GM12874 (cell line): Measurements from ENCODE around the gene LAMA2.

Source experiments
- CTCF ChIP-seq: IDR thresholded peaks from 2 replicates; pipeline ENCODE4 v1.5.1; 2011; ENCODE audit warnings: low read depth, mild to moderate bottlenecking, control low read depth, low read length, moderate library complexity; ENCODE audit not compliant: insufficient read depth

The LAMA2 gene

GRCh38 chr6:129393654-129394053, 510.7 kb downstream of the LAMA2 start:
- TF ChIP-seq CTCF = no peak

- no peak for TF ChIP-seq CTCF
Observed at GRCh38 chr6:129398764-129399163, 515.8 kb downstream of the LAMA2 start.

GRCh38 chr6:129402244-129402643, 519.3 kb downstream of the LAMA2 start:
- TF ChIP-seq CTCF = no peak

GRCh38 chr6:129411092-129411491, 528.2 kb downstream of the LAMA2 start:
- no peak for TF ChIP-seq CTCF

- no peak for TF ChIP-seq CTCF
Observed at GRCh38 chr6:129416337-129416990, 533.5 kb downstream of the LAMA2 start.

- no peak for TF ChIP-seq CTCF
Observed at GRCh38 chr6:129417416-129418086, 534.6 kb downstream of the LAMA2 start.

- no peak for TF ChIP-seq CTCF
Observed at GRCh38 chr6:129419324-129419723, 536.4 kb downstream of the LAMA2 start.
